ENCODE measurements around the gene FIBP.
A peak's percentile ranks its signal among the peaks of the same experiment; 100 is the strongest.
"Not testable (repeated sequence)": the region's sequence is repeated elsewhere in the genome, so short reads cannot be mapped to it uniquely, and the experiment has no call there.

Gene FIBP

DNA sequence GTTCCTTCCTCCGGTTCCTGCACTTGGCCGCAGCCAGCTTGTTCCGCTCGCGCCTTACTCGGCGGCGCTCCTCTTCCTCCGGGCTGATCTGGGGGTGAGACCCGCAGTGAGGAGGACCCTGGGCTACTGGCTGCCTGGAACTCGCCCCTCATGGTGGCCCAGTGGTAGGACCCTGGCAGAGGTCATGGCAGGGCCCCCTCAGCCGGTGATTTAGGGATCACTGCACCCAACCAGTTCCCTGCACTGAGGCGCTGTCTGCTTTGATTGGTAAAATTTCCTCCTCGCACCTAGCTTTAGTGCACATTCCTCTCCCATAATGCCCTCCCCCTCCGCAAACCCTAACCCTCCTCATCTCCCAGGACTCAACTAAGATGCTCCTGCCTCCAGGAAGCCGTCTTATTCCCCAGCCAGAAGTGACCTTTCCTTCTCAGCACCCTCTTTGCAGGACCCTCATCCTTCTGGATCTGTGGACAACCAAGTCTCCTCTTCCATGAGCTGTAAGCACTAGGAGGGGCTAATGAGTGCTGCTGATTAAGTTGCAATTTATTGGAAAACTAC, 5.8 kb upstream of the FIBP start:
- TF ChIP-seq SUZ12 (IDR thresholded peaks at IDR 0.05; ENCODE audit: extremely low read depth, insufficient read depth, insufficient read length) (no peak), YY1 (IDR thresholded peaks at IDR 0.05; ENCODE audit: insufficient read depth, insufficient read length) (no peak), ZNF274 (IDR thresholded peaks at IDR 0.05; ENCODE audit: low read depth, low read length) (no peak)
- DNase-seq (ENCODE audit: low read depth, low spot score) = no peak
- H3K27me3 ChIP-seq (ENCODE audit: insufficient read depth, insufficient read length) = peaks cover 21% of the 10 kb centered on the region
- H3K9ac ChIP-seq (ENCODE audit: insufficient read length, low read depth) = peak overlapping the region; percentile 71
- peaks cover 14% of the 10 kb centered on the region for H3K4me1 ChIP-seq (ENCODE audit: insufficient read depth, insufficient read length)
- peaks cover 66% of the 10 kb centered on the region for H3K36me3 ChIP-seq (ENCODE audit: insufficient read depth, insufficient read length, low read length)
- no peak overlapping the region for H3K4me3 ChIP-seq (ENCODE audit: insufficient read length, low read depth)
- no peaks in the 10 kb centered on the region; the same call in 1 of the 2 replicates for H3K9me3 ChIP-seq (ENCODE audit: insufficient read depth, low read length)

- Histone ChIP-seq H3K9ac (ENCODE audit: insufficient read length, low read depth) (no peak overlapping the region), H3K4me3 (ENCODE audit: insufficient read length, low read depth) (no peak overlapping the region), H3K36me3 (ENCODE audit: insufficient read depth, insufficient read length, low read length) (peaks cover 60% of the 10 kb centered on the region), H3K27me3 (ENCODE audit: insufficient read depth, insufficient read length) (peaks cover 14% of the 10 kb centered on the region), H3K9me3 (ENCODE audit: insufficient read depth, low read length) (no peaks in the 10 kb centered on the region; the same call in 1 of the 2 replicates), H3K4me1 (ENCODE audit: insufficient read depth, insufficient read length) (peaks cover 14% of the 10 kb centered on the region)
- TF ChIP-seq SUZ12 (IDR thresholded peaks at IDR 0.05; ENCODE audit: extremely low read depth, insufficient read depth, insufficient read length) = no peak
- TF ChIP-seq YY1 (IDR thresholded peaks at IDR 0.05; ENCODE audit: insufficient read depth, insufficient read length) = no peak
- no peak for TF ChIP-seq ZNF274 (IDR thresholded peaks at IDR 0.05; ENCODE audit: low read depth, low read length)
- no peak for DNase-seq (ENCODE audit: low read depth, low spot score)
These were observed 4.5 kb upstream of the FIBP start for GRCh38 chr11:65892661-65893317.

DNA sequence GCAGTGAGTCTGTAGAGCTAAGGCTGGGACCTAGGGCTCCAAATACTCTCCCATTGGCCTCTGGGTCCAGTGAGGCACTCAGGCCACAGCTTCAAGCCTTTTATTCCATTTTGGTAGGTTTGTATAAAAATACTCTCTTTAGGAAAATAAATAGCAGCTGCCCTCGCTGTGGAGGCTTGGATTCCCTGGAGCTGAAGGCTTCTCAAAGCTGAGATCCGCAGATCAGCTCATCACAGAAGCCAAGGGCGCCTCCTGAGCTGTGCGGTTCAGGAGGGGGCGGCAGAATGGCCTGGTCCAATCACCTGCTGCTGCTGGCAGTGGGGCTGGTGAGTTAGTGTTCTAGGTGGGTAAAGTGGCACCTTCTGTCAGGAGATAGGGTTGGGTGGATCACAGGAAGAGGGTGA, 3.9 kb upstream of the FIBP start:
- H3K9me3 ChIP-seq (ENCODE audit: insufficient read depth, low read length); DNase-seq (ENCODE audit: low read depth, low spot score): not testable (repeated sequence)
- H3K4me3 ChIP-seq (ENCODE audit: insufficient read length, low read depth) = peak overlapping the region; percentile 89
- peaks cover 14% of the 10 kb centered on the region for H3K27me3 ChIP-seq (ENCODE audit: insufficient read depth, insufficient read length)
- peaks cover 57% of the 10 kb centered on the region for H3K36me3 ChIP-seq (ENCODE audit: insufficient read depth, insufficient read length, low read length)
- peaks cover 17% of the 10 kb centered on the region for H3K4me1 ChIP-seq (ENCODE audit: insufficient read depth, insufficient read length)
- H3K9ac ChIP-seq (ENCODE audit: insufficient read length, low read depth) = peak overlapping the region; percentile 99

- Histone ChIP-seq H3K9ac (ENCODE audit: insufficient read length, low read depth) (peak overlapping the region; percentile 99), H3K4me1 (ENCODE audit: insufficient read depth, insufficient read length) (peaks cover 17% of the 10 kb centered on the region), H3K9me3 (ENCODE audit: insufficient read depth, low read length) (no peaks in the 10 kb centered on the region; the same call in 1 of the 2 replicates), H3K4me3 (ENCODE audit: insufficient read length, low read depth) (peak overlapping the region; percentile 89), H3K36me3 (ENCODE audit: insufficient read depth, insufficient read length, low read length) (peaks cover 57% of the 10 kb centered on the region), H3K27me3 (ENCODE audit: insufficient read depth, insufficient read length) (peaks cover 14% of the 10 kb centered on the region)
- peak; percentile 63 for DNase-seq (ENCODE audit: low read depth, low spot score)
- TF ChIP-seq YY1 (IDR thresholded peaks at IDR 0.05; ENCODE audit: insufficient read depth, insufficient read length) = no peak
- TF ChIP-seq ZNF274 (IDR thresholded peaks at IDR 0.05; ENCODE audit: low read depth, low read length) = no peak
- no peak for TF ChIP-seq SUZ12 (IDR thresholded peaks at IDR 0.05; ENCODE audit: extremely low read depth, insufficient read depth, insufficient read length)
These were observed 3.2 kb upstream of the FIBP start for GRCh38 chr11:65891219-65892136.

DNA sequence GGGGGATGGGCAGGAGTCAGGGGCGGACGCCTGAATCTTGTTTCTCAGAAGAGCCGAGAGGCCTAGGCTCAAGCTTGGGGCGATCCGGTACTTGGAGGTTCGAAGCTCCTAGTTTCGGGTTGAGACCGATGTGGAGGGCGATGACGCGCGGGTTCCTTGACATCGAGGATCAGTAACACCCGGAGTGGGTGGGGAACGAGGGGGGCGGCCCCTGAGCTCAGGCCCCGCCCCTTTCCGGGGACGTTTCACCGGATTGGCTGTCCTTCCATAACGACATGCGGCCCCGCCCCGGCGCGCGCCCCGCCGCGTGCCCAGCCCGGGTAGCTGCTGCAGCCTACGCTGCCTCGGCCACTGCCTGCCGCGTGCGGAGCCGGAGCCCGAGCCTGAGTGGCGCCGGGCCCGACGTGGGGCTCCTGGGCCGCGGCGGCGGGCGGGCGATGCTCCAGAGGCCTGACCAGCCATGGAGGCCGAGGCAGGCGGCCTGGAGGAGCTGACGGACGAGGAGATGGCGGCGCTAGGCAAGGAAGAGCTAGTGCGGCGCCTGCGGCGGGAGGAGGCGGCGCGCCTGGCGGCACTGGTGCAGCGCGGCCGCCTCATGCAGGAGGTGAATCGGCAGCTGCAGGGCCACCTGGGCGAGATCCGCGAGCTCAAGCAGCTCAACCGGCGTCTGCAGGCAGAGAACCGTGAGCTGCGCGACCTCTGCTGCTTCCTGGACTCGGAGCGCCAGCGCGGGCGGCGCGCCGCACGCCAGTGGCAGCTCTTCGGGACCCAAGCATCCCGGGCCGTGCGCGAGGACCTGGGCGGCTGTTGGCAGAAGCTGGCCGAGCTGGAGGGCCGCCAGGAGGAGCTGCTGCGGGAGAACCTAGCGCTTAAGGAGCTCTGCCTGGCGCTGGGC, 2.3 kb upstream of the FIBP start, which contains the start of gene CCDC85B:
CCDC85B (plus strand) TSS at position 350 of the 895 bp plus-strand sequence; CDS start at position 461, 111 bp downstream.
- H3K27me3 ChIP-seq (ENCODE audit: insufficient read depth, insufficient read length) = peaks cover 14% of the 10 kb centered on the region
- peak within 1 kb of the TSS; percentile 89 for H3K4me3 ChIP-seq (ENCODE audit: insufficient read length, low read depth)
- no peak for TF ChIP-seq SUZ12 (IDR thresholded peaks at IDR 0.05; ENCODE audit: extremely low read depth, insufficient read depth, insufficient read length)
- no peak for TF ChIP-seq ZNF274 (IDR thresholded peaks at IDR 0.05; ENCODE audit: low read depth, low read length)
- TF ChIP-seq YY1 (IDR thresholded peaks at IDR 0.05; ENCODE audit: insufficient read depth, insufficient read length) = no peak
- H3K9me3 ChIP-seq (ENCODE audit: insufficient read depth, low read length) = peaks cover 9% of the 10 kb centered on the region; the same call in 1 of the 2 replicates
- H3K9ac ChIP-seq (ENCODE audit: insufficient read length, low read depth) = peak within 1 kb of the TSS; percentile 99
- peak; percentile 90 for DNase-seq (ENCODE audit: low read depth, low spot score)
- peaks cover 17% of the 10 kb centered on the region for H3K4me1 ChIP-seq (ENCODE audit: insufficient read depth, insufficient read length)
- H3K36me3 ChIP-seq (ENCODE audit: insufficient read depth, insufficient read length, low read length) = peaks cover 55% of the 10 kb centered on the region

DNA sequence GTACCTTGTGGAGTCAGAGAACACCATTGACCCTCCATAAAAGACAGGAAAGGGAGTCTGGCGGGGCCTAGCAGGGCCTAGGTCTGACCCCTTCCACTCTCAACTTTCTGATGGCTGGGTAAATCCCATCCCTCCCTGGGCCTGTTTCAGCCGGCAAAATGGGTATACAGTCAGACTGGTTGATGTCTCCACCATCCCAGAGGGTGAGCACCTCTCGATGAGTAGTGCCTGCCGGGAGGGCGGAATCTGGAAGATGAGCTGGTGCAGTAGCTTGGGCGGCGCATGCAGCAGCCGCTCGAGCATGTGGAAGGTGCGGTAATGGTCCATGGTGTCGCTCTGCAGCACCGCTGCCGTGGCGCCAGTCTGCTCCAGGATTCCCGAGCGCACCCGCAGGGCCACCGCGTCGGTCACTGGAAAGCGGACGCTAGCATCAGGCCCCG, 528 bp downstream of the FIBP start:
- H3K9me3 ChIP-seq (ENCODE audit: insufficient read depth, low read length) = peaks cover 20% of the 10 kb centered on the region; the same call in 1 of the 2 replicates
- H3K4me3 ChIP-seq (ENCODE audit: insufficient read length, low read depth) = peak overlapping the region; percentile 48
- peaks cover 60% of the 10 kb centered on the region for H3K36me3 ChIP-seq (ENCODE audit: insufficient read depth, insufficient read length, low read length)
- H3K4me1 ChIP-seq (ENCODE audit: insufficient read depth, insufficient read length) = peaks cover 14% of the 10 kb centered on the region
- H3K9ac ChIP-seq (ENCODE audit: insufficient read length, low read depth) = peak overlapping the region; percentile 80
- DNase-seq (ENCODE audit: low read depth, low spot score) = no peak
- peaks cover 14% of the 10 kb centered on the region for H3K27me3 ChIP-seq (ENCODE audit: insufficient read depth, insufficient read length)
- TF ChIP-seq SUZ12 (IDR thresholded peaks at IDR 0.05; ENCODE audit: extremely low read depth, insufficient read depth, insufficient read length) (no peak), ZNF274 (IDR thresholded peaks at IDR 0.05; ENCODE audit: low read depth, low read length) (no peak), YY1 (IDR thresholded peaks at IDR 0.05; ENCODE audit: insufficient read depth, insufficient read length) (no peak)
